H1 (cell line): ENCODE data around the gene EFNA3. TPM values are rescaled to one million over a fixed set of nuclear protein-coding genes. Genes with fewer than 3 reads are reported as not detected.

Experiments
- CTCF ChIA-PET: fragments of 300-600 bp; sonication (Branson Sonifier 250); formaldehyde crosslinking; loops from one replicate; lab custom pipeline; 2021; ENCODE audit not compliant: partially characterized antibody; lab: Charles Lee
- POLR2A ChIA-PET: fragments of 300-600 bp; sonication (Branson Sonifier 250); formaldehyde crosslinking; loops from one replicate; lab custom pipeline; 2021; ENCODE audit warnings: inconsistent platforms; ENCODE audit not compliant: partially characterized antibody; lab: Charles Lee
- DNase-seq, 2 experiments: peaks; one replicate each; pipeline versions ENCODE4 v3.0.0 to v3.0.0-alpha.2; 2010 to 2022; ENCODE audit warnings: low spot score in 2 of 2, low read depth in 1 of 2, mixed read lengths in 1 of 2
- FAIRE-seq: peaks from 2 replicates; lab custom pipeline; 2011; peaks lifted over from hg19 to GRCh38; lab: Jason Lieb, UNC
- H2AFZ ChIP-seq: 2 replicates; pipeline ENCODE4 v1.8.1; 2012; ENCODE audit warnings: low read length, inconsistent platforms
- H2AK5ac ChIP-seq: 2 replicates; pipeline ENCODE4 v1.6.1; 2013; ENCODE audit warnings: low read depth, low read length
- H2BK120ac ChIP-seq: replicated peaks from 2 replicates; pipeline ENCODE3; 2013; ENCODE audit warnings: low read depth, low read length, inconsistent platforms
- H2BK12ac ChIP-seq: 2 replicates; pipeline ENCODE4 v1.6.1; 2013; ENCODE audit warnings: low read depth, low read length
- H2BK15ac ChIP-seq: 2 replicates; pipeline ENCODE4 v1.6.1; 2013; ENCODE audit warnings: low read length
- H2BK20ac ChIP-seq: 2 replicates; pipeline ENCODE4 v1.6.1; 2013; ENCODE audit warnings: low read length
- H2BK5ac ChIP-seq: 2 replicates; pipeline ENCODE4 v1.6.1; 2013; ENCODE audit warnings: low read depth, low read length
- H3K14ac ChIP-seq: 2 replicates; pipeline ENCODE4 v1.6.1; 2013; ENCODE audit warnings: inconsistent platforms; ENCODE audit not compliant: insufficient read length
- H3K18ac ChIP-seq: 2 replicates; pipeline ENCODE4 v1.6.1; 2013; ENCODE audit warnings: low read length; ENCODE audit errors: extremely low read depth
- H3K23ac ChIP-seq: 2 replicates; pipeline ENCODE4 v1.6.1; 2013; ENCODE audit warnings: inconsistent platforms; ENCODE audit not compliant: insufficient read length
- H3K23me2 ChIP-seq: 2 replicates; pipeline ENCODE4 v1.6.1; 2013; ENCODE audit warnings: low read depth, low read length
- H3K27ac ChIP-seq: 2 replicates; pipeline ENCODE4 v1.6.1; 2011; ENCODE audit warnings: low read depth, low read length, inconsistent platforms
- H3K27me3 ChIP-seq, 4 experiments: replicated peaks in 1 of 4; 1 replicate in 1 of 4; 2 replicates in 3 of 4; pipeline versions ENCODE4 v1.6.1 to v1.8.1; 2011 to 2013; ENCODE audit warnings: low read length in 3 of 4, mild to moderate bottlenecking in 3 of 4, inconsistent platforms in 2 of 4, mixed read lengths in 2 of 4, moderate library complexity in 1 of 4; ENCODE audit not compliant: control insufficient read depth in 3 of 4, insufficient read depth in 3 of 4; ENCODE audit errors: extremely low read depth in 1 of 4
- H3K36me3 ChIP-seq, 4 experiments: 2 replicates each; pipeline versions ENCODE4 v1.6.1 to v1.8.1; 2011 to 2013; ENCODE audit warnings: mild to moderate bottlenecking in 4 of 4, low read length in 3 of 4, moderate library complexity in 2 of 4, control low read depth in 1 of 4, inconsistent platforms in 1 of 4; ENCODE audit not compliant: insufficient read depth in 4 of 4, control insufficient read depth in 2 of 4
- H3K4ac ChIP-seq: replicated peaks from 2 replicates; pipeline ENCODE3; 2013; ENCODE audit warnings: low read length, low read depth, mixed read lengths, inconsistent platforms; ENCODE audit not compliant: insufficient read length
- H3K4me1 ChIP-seq, 4 experiments: replicated peaks in 1 of 4; 1 replicate in 1 of 4; 2 replicates in 3 of 4; pipeline versions ENCODE4 v1.6.1 to v1.8.1; 2011 to 2013; ENCODE audit warnings: low read length in 3 of 4, inconsistent platforms in 2 of 4, mixed read lengths in 1 of 4; ENCODE audit not compliant: insufficient read depth in 4 of 4, control insufficient read depth in 3 of 4
- H3K4me2 ChIP-seq, 2 experiments: 2 replicates each; pipeline versions ENCODE4 v1.6.1 to v1.8.1; 2011 to 2013; ENCODE audit warnings: low read depth in 2 of 2, low read length in 2 of 2, control low read depth in 1 of 2, inconsistent platforms in 1 of 2, mild to moderate bottlenecking in 1 of 2; ENCODE audit not compliant: insufficient read depth in 1 of 2
- H3K4me3 ChIP-seq, 4 experiments: fragments of 200-600, 300-600 bp in 1 of 4; sonication (generic), shearing (Covaris generic), sonication (Bioruptor Twin) in 1 of 4; 2 replicates each; pipeline versions ENCODE4 v1.5.1 to v1.8.1; 2011 to 2016; ENCODE audit warnings: low read length in 4 of 4, low read depth in 3 of 4, control low read depth in 2 of 4, inconsistent platforms in 2 of 4, mild to moderate bottlenecking in 2 of 4, mixed read lengths in 1 of 4, moderate library complexity in 1 of 4; ENCODE audit not compliant: insufficient read depth in 2 of 4; ENCODE audit errors: extremely low read depth in 1 of 4
- H3K56ac ChIP-seq: replicated peaks from 2 replicates; pipeline ENCODE3; 2013; ENCODE audit warnings: low read depth, mild to moderate bottlenecking, mixed read lengths, low read length, inconsistent platforms; ENCODE audit not compliant: insufficient read length
- H3K79me1 ChIP-seq: 2 replicates; pipeline ENCODE4 v1.6.1; 2013; ENCODE audit warnings: low read depth, low read length, control low read depth
- H3K79me2 ChIP-seq, 2 experiments: 2 replicates each; pipeline versions ENCODE4 v1.6.1 to v1.8.1; 2012 to 2013; ENCODE audit warnings: low read length in 2 of 2, mild to moderate bottlenecking in 2 of 2, inconsistent platforms in 1 of 2; ENCODE audit not compliant: insufficient read depth in 2 of 2, control insufficient read depth in 1 of 2
- H3K9ac ChIP-seq, 4 experiments: replicated peaks in 1 of 4; 1 replicate in 1 of 4; 2 replicates in 3 of 4; pipeline versions ENCODE4 v1.6.1 to v1.8.1; 2011 to 2013; ENCODE audit warnings: low read depth in 3 of 4, low read length in 3 of 4, control low read depth in 2 of 4, mild to moderate bottlenecking in 2 of 4, moderate library complexity in 2 of 4, inconsistent platforms in 1 of 4; ENCODE audit errors: extremely low read depth in 1 of 4
- H3K9me3 ChIP-seq, 2 experiments: 2 replicates each; pipeline versions ENCODE4 v1.6.1 to v1.8.1; 2012 to 2013; ENCODE audit warnings: mild to moderate bottlenecking in 2 of 2, moderate library complexity in 2 of 2, control low read depth in 1 of 2, inconsistent platforms in 1 of 2, low read depth in 1 of 2, low read length in 1 of 2, mixed read lengths in 1 of 2; ENCODE audit not compliant: insufficient read depth in 2 of 2
- H4K20me1 ChIP-seq, 2 experiments: replicated peaks in 1 of 2; 2 replicates each; pipeline versions ENCODE3 to v1.8.1; 2011 to 2013; ENCODE audit warnings: inconsistent platforms in 2 of 2, low read length in 2 of 2, mild to moderate bottlenecking in 1 of 2; ENCODE audit not compliant: insufficient read depth in 2 of 2, control insufficient read depth in 1 of 2
- H4K5ac ChIP-seq: 2 replicates; pipeline ENCODE4 v1.6.1; 2013; ENCODE audit warnings: low read length, low read depth, mixed read lengths, inconsistent platforms; ENCODE audit not compliant: insufficient read length
- H4K8ac ChIP-seq: 2 replicates; pipeline ENCODE4 v1.8.0; 2013; ENCODE audit warnings: mild to moderate bottlenecking, moderate library complexity, low read length, inconsistent platforms; ENCODE audit not compliant: insufficient read depth; ENCODE audit errors: extremely low read depth
- H4K91ac ChIP-seq: replicated peaks from 2 replicates; pipeline ENCODE3; 2013; ENCODE audit warnings: low read length, mixed read lengths, inconsistent platforms; ENCODE audit not compliant: insufficient read length
- BCL11A ChIP-seq, 2 experiments: IDR thresholded peaks; one replicate each; pipeline ENCODE4 v1.6.1; 2011; ENCODE audit warnings: low read depth in 2 of 2, low read length in 2 of 2, mild to moderate bottlenecking in 2 of 2
- CHD2 ChIP-seq: IDR thresholded peaks from 2 replicates; pipeline ENCODE4 v1.6.1; 2012; ENCODE audit warnings: low read length, improper control_type of control experiment
- CTBP2 ChIP-seq: IDR thresholded peaks from 2 replicates; pipeline ENCODE4 v1.7.0; 2011; ENCODE audit warnings: borderline replicate concordance, mild to moderate bottlenecking, moderate library complexity, mixed read lengths, low read length; ENCODE audit not compliant: insufficient read depth, insufficient read length
- EZH2 ChIP-seq: fragments of 200-600 bp; sonication (generic); IDR thresholded peaks from 2 replicates; pipeline ENCODE4 v1.7.1; 2012; ENCODE audit warnings: low read depth, mild to moderate bottlenecking, moderate library complexity, low read length, inconsistent platforms; ENCODE audit not compliant: severe bottlenecking
- FOSL1 ChIP-seq: IDR thresholded peaks from 2 replicates; pipeline ENCODE4 v1.6.1; 2011; ENCODE audit warnings: mild to moderate bottlenecking, low read depth, low read length, moderate library complexity; ENCODE audit not compliant: insufficient read depth
- JUN ChIP-seq: IDR thresholded peaks from 2 replicates; pipeline ENCODE4 v1.6.1; 2011; ENCODE audit warnings: low read depth, mild to moderate bottlenecking, improper control_type of control experiment, low read length
- RAD21 ChIP-seq, 2 experiments: IDR thresholded peaks in 1 of 2; conservative IDR thresholded peaks in 1 of 2; 2 replicates each; pipeline ENCODE4 v1.6.1; 2011; ENCODE audit warnings: low read depth in 2 of 2, low read length in 2 of 2, improper control_type of control experiment in 1 of 2, inconsistent platforms in 1 of 2, mild to moderate bottlenecking in 1 of 2, moderate library complexity in 1 of 2
- RFX5 ChIP-seq: IDR thresholded peaks from 2 replicates; pipeline ENCODE4 v1.6.1; 2011; ENCODE audit warnings: low read depth, low read length, improper control_type of control experiment, borderline replicate concordance
- SIN3A ChIP-seq, 2 experiments: IDR thresholded peaks in 1 of 2; conservative IDR thresholded peaks in 1 of 2; 2 replicates each; pipeline ENCODE4 v1.6.1; 2011 to 2012; ENCODE audit warnings: low read length in 2 of 2, improper control_type of control experiment in 1 of 2, low read depth in 1 of 2, mild to moderate bottlenecking in 1 of 2
- WGBS, 2 experiments: shearing (Covaris generic) in 1 of 2; methylation state at CpG; one replicate each; pipeline versions ENCODE4 v1.1.6 to v1.1.7; 2013 to 2015; ENCODE audit warnings: low lambda C conversion rate in 2 of 2, mixed read lengths in 2 of 2, inconsistent platforms in 1 of 2, low coverage in 1 of 2, missing lambda C conversion rate in 1 of 2; ENCODE audit not compliant: insufficient replicate concordance in 2 of 2, insufficient coverage in 1 of 2, insufficient read length in 1 of 2; ENCODE audit errors: extremely low coverage in 1 of 2, missing lambda C conversion rate in 1 of 2; 5-methylcytosine and 5-hydroxymethylcytosine counted together
- polyA plus RNA-seq, 7 experiments: library from polyadenylated mRNA; depleted of rRNA in 3 of 7; stranded (reverse) in 5 of 7; unstranded in 2 of 7; fragments of >200 nt in 5 of 7; fragments of 200-250 nt in 2 of 7; gene quantifications; 1 replicate in 5 of 7; 2 replicates in 1 of 7; 4 replicates in 1 of 7; pipeline versions ENCODE4 v1.2.1 to v1.2.3, GENCODE V29; 2011 to 2013; ENCODE audit warnings: missing spikeins in 2 of 7, mixed read lengths in 2 of 7
- total RNA-seq: library from RNA; stranded (reverse); fragmentation: NEBNext Ultra II Directional; extraction: Animal tissue kit (Norgen Biotek cat#: 25700); gene quantifications from 2 replicates; pipeline ENCODE4 v1.2.1, GENCODE V29; 2021

The EFNA3 gene
- total and polyA plus RNA-seq, 2 of the 8 experiments (the other 6 are each of a cell fraction or from before 2014, with no cell fraction given), result 10.8 to 13.8 TPM

DNA sequence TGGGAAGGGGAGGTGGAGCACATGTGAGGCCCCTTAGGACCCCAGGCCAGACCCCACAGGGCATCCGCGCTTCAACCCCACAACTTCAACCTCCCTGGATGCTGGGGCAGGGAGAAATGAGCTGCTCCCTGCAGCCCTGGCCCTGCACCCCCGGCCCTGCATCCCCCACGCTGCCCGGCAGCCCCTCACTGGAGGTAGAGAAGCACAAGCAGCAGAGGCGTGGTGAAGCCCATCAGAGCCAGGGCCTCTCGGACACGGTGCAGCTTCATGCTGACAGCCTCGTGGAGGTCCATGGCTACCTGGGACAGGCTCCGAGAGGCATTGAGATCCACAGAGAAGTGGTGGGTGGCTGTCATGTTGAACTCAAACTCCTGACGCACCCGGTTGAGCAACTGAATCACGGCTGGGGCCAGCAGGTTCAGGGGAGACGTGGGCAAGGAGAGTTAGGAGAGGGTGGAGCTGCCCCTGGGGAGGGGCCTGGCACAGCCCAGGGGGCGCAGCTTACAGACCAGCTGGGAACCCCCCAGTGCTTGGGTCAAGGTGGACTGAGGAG is 48.3 kb upstream of the EFNA3 start:
- H3K79me2 ChIP-seq, result no peaks in the 10 kb centered on the region
- H3K9me3 ChIP-seq, result no peaks in the 10 kb centered on the region
- no peaks in the 10 kb centered on the region for H4K20me1 ChIP-seq
- no peaks in the 10 kb centered on the region for H3K79me1 ChIP-seq
- H2AFZ ChIP-seq, result no peak overlapping the region
- H3K14ac ChIP-seq, result no peak overlapping the region
- H3K4me3 ChIP-seq, result no peak overlapping the region
- no peak overlapping the region for H2BK120ac ChIP-seq
- H4K8ac ChIP-seq, result no peak overlapping the region
- no peak overlapping the region for H3K4me2 ChIP-seq
- no peak overlapping the region for H2BK12ac ChIP-seq
- H3K27ac ChIP-seq, result no peak overlapping the region
- H3K23ac ChIP-seq, result no peak overlapping the region
- no peak for FAIRE-seq
- WGBS, 2 experiments, result 89% methylated on average over 14 of the region's 15 CpGs; no CpG with 5 or more reads in 1 of the 2 experiments
- peaks cover 0 to 5% (median 0%) of the 10 kb centered on the region in 4 experiments; a peak in 2 of 7 replicates for H3K4me1 ChIP-seq
- H2BK15ac ChIP-seq, result no peak overlapping the region
- no peak overlapping the region for H3K4ac ChIP-seq
- no peak overlapping the region; a peak in 2 of 7 replicates for H3K9ac ChIP-seq
- no peak for DNase-seq
- no peak overlapping the region for H2BK20ac ChIP-seq
- H3K36me3 ChIP-seq, result no peaks in the 10 kb centered on the region
- ChIA-PET CTCF (interaction anchor here (0.6 to 9.5 kb wide), 7 partner anchors 10 to 1671 kb away, joined by 3 to 76 read pairs (median 16); no protein-coding TSS in a partner anchor), POLR2A (interaction anchor here (0.6 to 2.0 kb wide), 5 partner anchors 11 to 692 kb away, joined by 3 to 5 read pairs (median 3); no protein-coding TSS in a partner anchor)
- H3K27me3 ChIP-seq, result peaks cover 0 to 3% (median 1%) of the 10 kb centered on the region in 4 experiments; a peak in 1 of 7 replicates
- H3K18ac ChIP-seq, result no peak overlapping the region
- H4K91ac ChIP-seq, result no peak overlapping the region
- no peaks in the 10 kb centered on the region for H3K23me2 ChIP-seq
- H2BK5ac ChIP-seq, result no peak overlapping the region
- no peak overlapping the region for H2AK5ac ChIP-seq
- no peak overlapping the region for H3K56ac ChIP-seq
- no peak overlapping the region for H4K5ac ChIP-seq
- TF ChIP-seq SIN3A (conservative IDR thresholded peaks at IDR 0.05 in 1 of 2, IDR thresholded peaks at IDR 0.05 in 1 of 2; ENCODE audit: low read depth in 1 of 2, low read length in 2 of 2) (no peak), JUN (no peak), RFX5 (no peak), EZH2 (no peak), FOSL1 (no peak), RAD21 (IDR thresholded peaks at IDR 0.05 in 1 of 2, conservative IDR thresholded peaks at IDR 0.05 in 1 of 2; ENCODE audit: low read depth in 2 of 2, low read length in 2 of 2) (no peak), CTBP2 (no peak), BCL11A (IDR thresholded peaks at IDR 0.05; ENCODE audit: low read depth in 2 of 2, low read length in 2 of 2) (no peak), CHD2 (no peak)
